HPDE6-E6E7 (cell line): Measurements from ENCODE around the gene TAF5L.
"Not testable (repeated sequence)": the region's sequence is repeated elsewhere in the genome, so short reads cannot be mapped to it uniquely, and the experiment has no call there.

Experiments used
- DNase-seq: peaks from one replicate; pipeline ENCODE4 v3.0.0; 2011; ENCODE audit warnings: missing footprints; ENCODE audit errors: extremely low spot score

The TAF5L gene

DNA sequence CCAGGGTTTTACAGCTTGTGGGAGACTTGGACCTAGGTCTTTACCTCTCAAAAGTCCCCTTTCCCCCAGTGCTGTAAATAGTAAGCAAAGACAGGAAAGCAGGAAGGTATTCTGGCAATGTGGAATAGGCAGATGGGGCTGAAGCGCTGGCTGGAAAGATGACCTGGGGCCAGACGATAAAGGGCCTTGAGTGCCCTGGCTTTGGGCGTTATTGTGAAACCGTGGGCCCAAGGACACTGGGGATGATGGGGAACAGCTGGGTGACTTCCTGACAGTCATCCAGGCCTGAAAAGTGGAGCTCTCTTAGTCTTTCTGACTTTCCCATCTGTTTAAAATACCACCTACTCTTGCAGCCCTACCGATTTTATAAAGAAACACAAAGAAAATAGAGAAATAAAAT lies 16.5 kb upstream of the TAF5L start:
- DNase-seq: no peak

- no peak for DNase-seq
Observed at GRCh38 chr1:229641306-229641705, 15.4 kb upstream of the TAF5L start.

GRCh38 chr1:229640455-229640854 lies 14.5 kb upstream of the TAF5L start:
- no peak for DNase-seq

DNA sequence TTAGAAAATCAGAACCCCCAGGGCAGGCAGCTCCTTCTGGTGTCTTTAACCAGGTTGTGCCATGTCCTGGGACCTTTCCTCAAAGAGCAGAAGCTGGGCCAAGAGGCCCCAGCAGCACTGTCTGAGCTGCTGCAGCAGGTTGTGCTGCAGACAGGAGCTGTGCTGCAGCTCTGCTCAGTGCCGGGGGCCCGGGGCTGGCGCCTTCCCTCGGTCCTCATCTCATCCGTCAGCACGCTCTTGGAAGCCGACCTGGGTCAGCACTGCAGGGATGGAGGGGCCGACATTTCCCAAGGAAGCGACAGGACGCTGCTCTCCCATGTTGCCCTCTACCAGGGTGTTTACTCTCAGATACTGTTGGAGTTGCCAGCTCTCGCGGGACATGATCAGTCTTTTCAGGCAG lies 11.8 kb upstream of the TAF5L start:
- DNase-seq: no peak

- no peak for DNase-seq
Observed at GRCh38 chr1:229636042-229636441, 10.1 kb upstream of the TAF5L start.

GRCh38 chr1:229631966-229632365 lies 6.0 kb upstream of the TAF5L start:
- DNase-seq: no peak

GRCh38 chr1:229631148-229631547 lies 5.2 kb upstream of the TAF5L start:
- DNase-seq: no peak

DNA sequence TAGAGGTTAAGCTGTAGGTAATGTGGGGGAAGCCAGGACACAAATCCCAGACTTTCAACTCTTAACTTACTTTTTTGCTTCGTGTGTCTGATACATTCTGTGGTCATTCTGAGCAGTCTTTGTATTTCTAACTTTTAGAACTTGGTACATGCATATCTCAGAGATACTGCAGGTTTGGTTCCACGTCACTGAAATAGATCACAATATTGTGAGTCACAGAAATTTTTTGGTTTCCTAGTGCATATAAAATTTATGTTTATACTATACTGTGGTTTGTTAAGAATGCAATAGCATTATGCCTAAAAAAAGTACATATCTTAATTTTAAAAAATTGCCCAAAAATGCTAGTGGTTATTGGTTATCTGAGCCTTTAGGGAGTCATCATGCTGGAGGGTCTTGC lies 3.3 kb upstream of the TAF5L start:
- no peak for DNase-seq

DNA sequence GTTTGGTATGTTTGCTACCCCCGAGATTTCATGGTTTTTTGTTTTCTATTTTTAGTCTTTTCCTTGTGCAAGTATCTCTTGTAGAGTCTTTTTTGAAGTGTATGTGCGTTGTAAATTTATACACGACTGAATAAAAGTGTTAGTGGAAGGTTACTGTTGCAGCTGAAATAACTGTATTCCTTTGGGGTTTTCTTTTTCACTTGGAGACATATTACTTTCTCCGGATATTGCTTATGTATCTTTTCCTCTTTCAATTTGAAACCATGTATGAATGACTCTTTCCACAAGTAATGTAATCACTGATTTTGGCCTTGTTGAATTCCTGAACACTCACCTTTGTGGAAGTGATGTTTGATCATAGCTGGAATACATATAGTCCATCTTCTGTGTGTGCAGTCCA lies 1.1 kb upstream of the TAF5L start:
- no peak for DNase-seq

DNA sequence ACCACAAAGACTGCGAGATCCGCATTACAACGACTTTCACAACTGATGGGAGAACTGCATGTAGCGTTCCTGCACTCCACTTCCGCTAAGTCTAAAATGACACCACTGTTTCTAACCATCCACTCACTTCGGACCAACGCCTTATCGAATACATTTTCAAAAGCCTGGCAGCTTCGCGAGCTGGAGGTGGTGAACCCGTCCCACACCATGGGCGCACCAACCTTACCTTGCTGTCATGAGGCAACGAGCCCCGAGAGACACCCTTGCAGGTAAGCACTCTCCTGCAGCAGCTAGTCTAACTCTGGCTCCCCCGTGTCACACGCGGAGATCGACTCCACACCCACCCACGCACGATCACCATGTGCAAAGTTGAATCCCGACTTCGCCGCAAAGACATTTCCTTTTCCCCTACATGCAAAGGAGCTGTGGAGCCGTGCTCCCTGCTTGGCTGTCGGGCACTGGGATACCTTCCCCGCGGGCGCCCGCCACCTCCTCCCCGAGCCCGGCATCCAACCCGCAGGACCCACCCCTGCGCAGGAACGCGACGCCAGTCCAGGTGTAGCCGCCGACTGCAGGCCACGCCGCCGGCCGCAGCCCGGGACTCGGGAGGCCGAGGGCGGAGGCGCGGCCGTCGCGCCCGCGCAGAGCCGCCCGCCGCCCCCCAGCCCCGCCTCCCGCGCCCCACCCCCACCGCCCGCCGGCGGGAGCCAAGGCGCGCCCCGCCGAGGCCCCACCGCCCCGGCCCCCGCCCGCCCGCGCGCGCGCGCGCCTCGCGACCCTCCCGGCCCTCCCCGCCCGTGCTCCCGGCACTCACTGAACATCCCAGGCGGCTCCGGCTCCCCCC lies 629 bp downstream of the TAF5L start:
- peak; percentile 64 for DNase-seq

- no peak for DNase-seq
Observed at GRCh38 chr1:229624521-229625070, 1.3 kb downstream of the TAF5L start.

DNA sequence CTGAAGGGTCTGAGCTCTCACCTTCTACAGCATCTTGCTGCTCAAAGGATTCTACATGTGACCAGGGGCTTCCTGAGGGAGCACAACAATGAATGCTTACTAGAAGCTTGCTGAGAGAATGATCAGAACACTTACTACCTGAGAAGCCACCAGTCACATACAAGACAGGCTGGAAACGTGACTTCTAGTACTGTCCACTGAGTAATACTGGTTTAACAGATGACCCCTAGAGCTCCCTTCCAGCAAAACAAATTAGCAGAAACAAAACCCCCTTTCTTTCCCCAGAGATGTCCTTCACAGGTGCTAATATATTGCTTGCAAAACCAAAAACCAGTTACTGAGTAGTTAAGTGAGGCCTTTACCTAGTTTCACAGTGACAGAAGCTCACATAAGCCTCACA lies 2.1 kb downstream of the TAF5L start:
- no peak for DNase-seq

GRCh38 chr1:229623225-229623624 lies 2.7 kb downstream of the TAF5L start:
- DNase-seq: no peak

DNA sequence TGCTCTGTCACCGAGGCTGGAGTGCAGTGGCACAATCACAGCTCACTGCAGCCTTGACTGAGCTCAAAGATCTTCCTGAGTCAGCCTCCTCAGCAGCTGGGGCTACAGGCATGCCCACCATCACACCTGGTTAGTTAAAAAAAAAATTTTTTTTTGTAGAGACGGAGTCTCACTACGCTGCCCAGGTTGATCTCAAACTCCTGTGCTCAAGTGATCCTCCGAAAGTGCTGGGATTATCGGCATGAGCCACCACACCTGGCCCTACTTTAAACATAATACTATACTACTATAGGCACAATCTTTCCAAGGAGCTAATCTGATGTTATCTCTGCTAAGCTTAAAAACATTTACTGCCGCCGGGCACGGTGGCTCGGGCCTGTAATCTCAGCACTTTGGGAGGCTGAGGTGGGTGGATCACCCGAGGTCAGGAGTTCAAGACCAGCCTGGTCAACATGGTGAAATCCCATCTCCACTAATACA lies 3.2 kb downstream of the TAF5L start:
- not testable (repeated sequence) for DNase-seq

- DNase-seq: no peak
Observed at GRCh38 chr1:229621663-229622062, 4.3 kb downstream of the TAF5L start.

- no peak for DNase-seq
Observed at GRCh38 chr1:229620876-229621275, 5.0 kb downstream of the TAF5L start.

DNA sequence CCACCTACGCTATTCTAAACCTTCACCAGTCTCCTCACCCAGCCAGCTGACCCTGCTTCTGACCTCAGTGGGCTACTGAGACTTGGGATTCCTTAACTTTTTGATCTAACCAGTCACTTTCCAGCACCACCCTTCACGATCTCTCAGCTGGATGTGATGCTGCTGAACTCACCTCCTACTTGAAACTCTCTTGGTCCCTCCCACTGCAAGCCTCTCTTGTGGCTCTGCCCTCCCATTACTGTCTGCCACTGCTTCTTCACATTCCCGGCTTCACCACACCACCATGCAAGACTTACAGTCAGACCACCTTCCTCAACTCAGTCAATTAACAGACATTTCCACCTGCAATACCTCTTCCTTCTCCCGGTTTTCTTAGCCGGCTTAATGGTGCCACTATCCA lies 6.3 kb downstream of the TAF5L start:
- no peak for DNase-seq

DNA sequence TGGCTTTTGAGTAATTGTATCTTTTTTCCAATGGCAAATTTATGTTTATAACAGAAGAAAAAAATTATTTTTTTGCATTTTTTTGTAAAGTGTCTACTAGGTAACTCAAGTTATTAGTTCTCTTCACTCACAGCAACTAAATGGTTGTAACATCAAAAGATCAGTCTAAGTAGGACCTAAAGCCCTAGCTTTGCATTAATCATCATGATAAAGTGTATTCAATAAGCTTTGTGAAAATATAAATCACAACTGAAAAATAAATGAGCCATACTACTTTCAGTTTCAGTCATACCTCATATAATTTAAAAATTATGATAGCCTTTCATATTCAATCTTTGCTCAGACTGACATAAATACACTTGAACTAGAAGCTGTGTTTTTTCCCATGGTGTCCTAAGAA lies 6.9 kb downstream of the TAF5L start:
- no peak for DNase-seq

DNA sequence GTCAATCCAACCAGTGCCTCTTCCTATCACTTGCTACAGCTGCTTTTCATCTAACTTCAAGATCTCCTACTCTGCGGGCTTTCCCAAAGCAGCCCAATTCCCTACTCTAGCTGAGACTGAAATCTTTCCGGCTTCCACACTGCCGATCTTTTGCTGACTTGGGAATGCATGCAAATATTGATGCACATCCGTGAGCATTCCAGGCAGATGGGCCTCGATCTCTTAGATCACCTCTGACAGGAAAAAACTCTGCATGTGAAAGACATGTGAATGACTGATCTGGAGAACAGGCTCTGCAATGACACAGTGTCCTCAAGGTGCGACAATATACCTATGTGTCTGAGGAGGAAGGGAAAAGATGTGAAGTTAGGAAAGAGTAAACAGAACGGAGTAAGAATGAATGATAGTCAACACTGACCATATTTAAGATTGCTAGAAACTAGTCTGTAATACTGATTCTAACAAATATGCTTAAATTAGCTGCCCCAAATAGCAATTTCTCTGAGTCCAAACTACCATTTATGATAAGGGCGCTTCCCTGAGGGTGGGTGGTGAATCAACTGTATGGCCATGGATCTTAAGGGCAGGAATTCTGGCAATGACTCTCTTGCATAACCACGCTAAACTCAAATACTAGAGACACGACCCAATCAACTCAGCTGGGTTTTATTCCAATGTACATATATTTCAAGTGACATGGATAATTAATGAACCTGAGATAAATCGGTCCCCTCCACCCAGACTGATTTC lies 8.4 kb downstream of the TAF5L start:
- DNase-seq: no peak

GRCh38 chr1:229614701-229615100 lies 11.2 kb downstream of the TAF5L start:
- DNase-seq: no peak

DNA sequence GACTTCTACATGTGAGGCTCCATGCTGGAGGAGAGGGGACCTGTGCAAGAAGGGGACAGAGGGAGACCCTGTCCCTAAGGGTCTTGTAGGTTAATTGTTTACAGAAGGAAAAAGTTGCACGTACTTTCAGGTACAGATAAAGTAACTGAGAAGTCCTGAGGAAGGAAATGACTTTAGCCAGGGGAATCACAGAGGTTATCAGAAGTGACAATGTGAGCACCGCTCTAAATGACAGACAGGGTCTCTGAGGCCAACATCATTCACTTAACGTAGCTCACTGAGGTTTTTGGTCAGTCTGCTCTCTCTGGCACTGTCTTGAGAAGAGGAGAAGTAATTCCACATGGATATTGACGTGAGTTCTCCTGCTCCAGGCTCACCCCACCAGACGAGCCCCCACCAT lies 12.0 kb downstream of the TAF5L start:
- DNase-seq: no peak

DNA sequence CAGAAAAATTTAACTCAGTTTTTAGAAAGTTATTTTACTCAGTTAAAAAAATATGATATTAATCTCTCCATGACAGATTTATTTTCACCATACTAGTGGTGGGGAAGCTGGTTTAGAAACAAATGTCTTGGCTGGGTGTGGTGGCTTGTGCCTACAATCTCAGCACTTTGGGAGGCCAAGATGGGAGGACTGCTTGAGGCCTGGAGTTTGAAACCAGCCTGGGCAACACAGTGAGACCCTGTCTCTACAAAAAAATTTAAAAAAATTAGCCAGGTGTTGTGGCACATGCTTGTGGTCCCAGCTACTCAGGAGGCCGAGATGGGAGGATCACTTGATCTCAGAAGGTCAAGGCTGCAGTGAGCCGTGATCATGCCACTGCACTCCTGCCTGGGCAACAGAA lies 17.3 kb downstream of the TAF5L start:
- DNase-seq: no peak

DNA sequence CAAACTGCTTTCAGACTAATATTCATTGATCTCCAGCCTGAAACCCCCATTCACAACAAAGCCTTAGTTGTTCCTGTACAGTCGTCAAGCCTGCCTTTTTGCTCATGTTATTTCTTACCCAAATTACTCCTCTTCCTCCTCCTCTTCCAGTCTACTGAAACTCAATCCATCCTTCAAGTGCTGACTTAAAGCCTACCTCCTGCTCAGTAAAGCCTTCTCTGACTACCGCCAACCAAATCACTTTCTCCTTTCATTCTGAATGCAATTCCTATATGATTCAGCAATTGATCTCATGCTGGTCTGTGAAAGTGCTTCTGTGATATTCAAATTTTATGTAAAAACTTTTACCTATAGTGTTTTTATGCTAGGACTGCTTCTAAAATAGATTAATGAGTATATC lies 18.6 kb downstream of the TAF5L start:
- no peak for DNase-seq
